Kidney epithelial cell (primary cell): ENCODE data around the gene AADAC. TPM values are rescaled to one million over a fixed set of nuclear protein-coding genes. Genes with fewer than 3 reads are reported as not detected.

Experiments
- DNase-seq: peaks from one replicate; pipeline ENCODE4 v3.0.0-alpha.2; 2010; ENCODE audit warnings: low read depth
- H3K27me3 ChIP-seq: 2 replicates; pipeline ENCODE4 v1.6.0; 2011; ENCODE audit warnings: low read length; ENCODE audit not compliant: control insufficient read depth, insufficient read depth
- H3K36me3 ChIP-seq: 2 replicates; pipeline ENCODE4 v1.5.1; 2011; ENCODE audit warnings: low read length; ENCODE audit not compliant: control insufficient read depth, insufficient read depth
- H3K4me3 ChIP-seq: 2 replicates; pipeline ENCODE4 v1.5.1; 2011; ENCODE audit warnings: low read depth, mild to moderate bottlenecking, control low read depth, low read length
- total RNA-seq: library from RNA; depleted of rRNA; stranded (reverse); fragments of >200 nt; gene quantifications from 2 replicates; pipeline ENCODE4 v1.2.3, GENCODE V29; 2015
- TF ChIP-seq, protein P1 (sequence below): IDR thresholded peaks from 2 replicates; pipeline ENCODE4 v1.5.1; 2011; ENCODE audit warnings: mild to moderate bottlenecking, moderate library complexity, low read length, control low read depth, inconsistent platforms; ENCODE audit not compliant: insufficient read depth, poor library complexity, severe bottlenecking

The AADAC gene
- total RNA-seq, 1 donor from 2014 or later = not detected

DNA sequence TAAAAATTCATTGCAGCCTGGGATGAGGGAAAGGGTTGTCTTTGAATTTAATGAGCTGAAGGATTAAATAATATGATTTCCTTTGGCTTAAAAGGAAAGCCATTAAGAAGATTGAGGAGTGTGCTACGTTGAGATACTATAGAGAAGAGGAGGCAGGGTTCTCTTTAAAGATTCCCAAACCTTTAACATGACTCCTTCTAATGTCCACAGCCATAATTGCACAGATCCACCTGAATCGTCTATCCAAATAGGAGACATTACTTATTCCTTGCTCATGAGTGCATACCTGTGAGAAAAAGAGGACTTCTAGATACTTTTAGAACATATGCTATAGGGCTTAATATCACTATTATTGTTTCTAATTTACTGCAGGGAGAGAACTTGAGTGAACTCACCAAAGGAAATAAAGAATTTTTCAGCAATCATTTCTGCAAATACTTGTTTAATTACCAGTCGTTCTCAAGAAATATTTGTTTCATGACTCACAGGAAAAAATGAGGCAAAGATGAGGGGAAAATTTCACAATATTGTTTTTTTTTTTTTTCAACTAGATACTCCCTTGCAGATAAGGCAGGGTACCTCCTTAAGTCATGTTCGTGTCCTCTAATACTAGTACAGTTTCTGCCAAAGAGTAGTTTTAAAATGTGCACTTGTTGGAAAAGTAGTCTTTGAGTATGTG lies 50.6 kb downstream of the AADAC start:
- Histone ChIP-seq H3K27me3 (no peaks in the 10 kb centered on the region), H3K4me3 (no peak overlapping the region), H3K36me3 (no peaks in the 10 kb centered on the region)
- DNase-seq = peak; percentile 29
- TF ChIP-seq, protein P1, sequence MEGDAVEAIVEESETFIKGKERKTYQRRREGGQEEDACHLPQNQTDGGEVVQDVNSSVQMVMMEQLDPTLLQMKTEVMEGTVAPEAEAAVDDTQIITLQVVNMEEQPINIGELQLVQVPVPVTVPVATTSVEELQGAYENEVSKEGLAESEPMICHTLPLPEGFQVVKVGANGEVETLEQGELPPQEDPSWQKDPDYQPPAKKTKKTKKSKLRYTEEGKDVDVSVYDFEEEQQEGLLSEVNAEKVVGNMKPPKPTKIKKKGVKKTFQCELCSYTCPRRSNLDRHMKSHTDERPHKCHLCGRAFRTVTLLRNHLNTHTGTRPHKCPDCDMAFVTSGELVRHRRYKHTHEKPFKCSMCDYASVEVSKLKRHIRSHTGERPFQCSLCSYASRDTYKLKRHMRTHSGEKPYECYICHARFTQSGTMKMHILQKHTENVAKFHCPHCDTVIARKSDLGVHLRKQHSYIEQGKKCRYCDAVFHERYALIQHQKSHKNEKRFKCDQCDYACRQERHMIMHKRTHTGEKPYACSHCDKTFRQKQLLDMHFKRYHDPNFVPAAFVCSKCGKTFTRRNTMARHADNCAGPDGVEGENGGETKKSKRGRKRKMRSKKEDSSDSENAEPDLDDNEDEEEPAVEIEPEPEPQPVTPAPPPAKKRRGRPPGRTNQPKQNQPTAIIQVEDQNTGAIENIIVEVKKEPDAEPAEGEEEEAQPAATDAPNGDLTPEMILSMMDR = no peak

DNA sequence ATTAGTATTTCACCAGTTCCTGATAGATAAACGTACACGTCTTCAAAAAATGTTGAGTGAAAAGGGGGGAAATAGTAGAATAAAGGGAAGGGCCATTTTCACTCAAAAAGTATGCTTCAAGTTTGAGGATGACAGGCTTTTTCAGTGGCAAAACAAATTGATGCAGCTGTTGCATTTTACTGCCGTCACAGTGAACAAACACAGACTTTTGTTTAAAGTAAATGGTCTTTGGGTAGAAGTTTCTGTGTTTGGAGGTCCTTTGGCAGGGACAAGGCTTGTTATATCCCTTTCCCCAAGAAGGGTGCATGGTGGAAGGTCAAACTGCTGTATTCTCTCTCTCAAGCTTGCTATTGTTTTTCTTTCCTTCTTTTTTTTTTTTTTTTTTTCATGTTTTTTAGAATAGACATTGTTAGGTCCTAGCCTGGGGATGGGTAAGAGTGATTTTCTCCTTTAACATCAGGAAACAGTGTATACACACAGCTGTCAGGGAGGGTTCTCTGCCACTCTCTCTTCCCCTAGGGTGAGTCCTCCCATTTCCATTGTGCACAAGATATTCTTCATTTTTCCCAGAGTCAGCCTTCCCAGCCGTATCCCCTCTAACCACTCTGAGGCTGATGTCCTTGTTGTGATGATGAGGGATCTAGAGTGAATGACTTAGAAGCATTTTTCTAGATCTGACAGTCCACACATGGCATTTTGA lies 52.9 kb downstream of the AADAC start:
- Histone ChIP-seq H3K27me3 (no peaks in the 10 kb centered on the region), H3K36me3 (no peaks in the 10 kb centered on the region), H3K4me3 (no peak overlapping the region)
- TF ChIP-seq, protein P1 = no peak
- DNase-seq = no peak

DNA sequence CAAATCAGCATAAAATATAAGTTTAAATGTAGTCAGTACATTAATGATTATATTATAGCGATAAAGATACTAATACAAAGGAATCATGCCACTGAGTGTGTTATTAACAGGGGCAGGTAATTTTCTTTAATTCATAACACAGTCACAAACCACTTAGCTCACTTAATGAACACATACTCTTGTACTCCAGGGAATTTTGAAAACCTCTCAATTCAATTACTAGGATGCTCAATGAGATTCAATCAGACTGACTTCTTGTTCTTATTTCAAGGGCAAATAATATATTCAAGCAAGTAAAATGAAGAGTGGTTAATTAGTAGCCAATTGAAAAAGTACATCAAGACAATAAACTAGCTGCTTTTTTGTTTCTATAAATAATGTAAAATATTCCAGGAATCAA lies 53.8 kb downstream of the AADAC start:
- H3K36me3 ChIP-seq = no peaks in the 10 kb centered on the region
- H3K4me3 ChIP-seq = no peak overlapping the region
- DNase-seq = no peak
- TF ChIP-seq, protein P1 = no peak
- no peaks in the 10 kb centered on the region for H3K27me3 ChIP-seq

DNA sequence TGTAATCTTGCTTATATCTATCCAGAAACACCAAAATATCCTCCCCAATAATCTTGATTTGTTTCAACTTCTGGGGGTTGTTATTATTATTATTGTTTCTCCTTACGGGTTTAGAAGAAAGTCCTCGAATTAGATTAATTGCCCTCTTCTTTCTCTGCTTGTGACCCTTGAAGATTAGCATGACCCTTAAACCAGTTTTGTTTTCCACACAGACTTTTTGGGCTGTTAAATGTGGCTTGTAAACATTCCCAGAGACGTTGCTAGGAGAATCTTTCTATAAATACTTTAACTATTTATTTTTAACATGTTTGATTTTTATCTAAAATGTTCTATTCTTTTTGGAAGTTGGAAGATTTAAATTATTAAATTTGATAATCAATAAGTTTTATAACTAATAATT lies 55.3 kb downstream of the AADAC start:
- TF ChIP-seq, protein P1 = no peak
- DNase-seq = no peak
- Histone ChIP-seq H3K36me3 (no peaks in the 10 kb centered on the region), H3K4me3 (no peak overlapping the region), H3K27me3 (no peaks in the 10 kb centered on the region)

DNA sequence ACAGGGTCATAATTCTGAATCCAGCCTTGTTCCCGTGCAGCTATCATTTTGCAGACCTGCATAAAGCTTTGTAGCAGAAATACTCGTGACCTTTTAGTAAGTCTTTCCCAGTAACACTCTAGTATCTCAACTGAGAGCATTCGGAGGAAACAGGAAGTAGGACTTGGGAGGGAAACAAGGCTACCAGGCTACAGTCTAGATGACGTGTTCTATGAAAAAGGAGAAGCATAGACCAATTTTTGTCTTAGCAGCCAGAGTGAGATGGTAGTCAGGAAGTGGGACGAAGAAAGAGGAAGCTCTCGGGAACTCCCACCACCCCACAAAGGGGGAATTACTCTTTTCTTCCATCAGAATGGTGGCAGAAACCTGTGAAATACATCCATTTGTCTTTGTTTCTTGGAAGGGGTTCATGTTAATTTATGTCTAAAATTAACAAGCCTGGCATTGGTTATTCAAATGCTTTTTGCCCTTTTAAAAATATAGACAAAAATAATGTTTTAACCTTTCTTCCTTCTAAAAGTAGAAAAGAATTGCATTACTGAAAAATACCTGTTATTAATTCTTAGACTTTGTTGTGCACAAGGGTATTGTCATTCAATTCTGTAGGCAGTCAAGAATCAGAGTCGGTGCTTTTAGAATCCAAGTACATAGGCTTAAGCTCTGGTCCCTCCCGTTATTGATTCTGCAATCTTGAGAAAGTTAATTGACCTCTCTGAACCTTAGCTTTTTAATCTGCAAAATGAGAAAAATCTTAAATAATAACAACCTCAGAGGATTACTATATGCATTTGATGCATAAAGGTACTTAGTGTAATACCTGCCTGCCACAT lies 57.9 kb downstream of the AADAC start:
- TF ChIP-seq, protein P1 = no peak
- no peak for DNase-seq
- Histone ChIP-seq H3K4me3 (no peak overlapping the region), H3K27me3 (no peaks in the 10 kb centered on the region), H3K36me3 (no peaks in the 10 kb centered on the region)
